ENCODE measurements around the gene CLEC20A. TPM values are rescaled to one million over a fixed set of nuclear protein-coding genes. Genes with fewer than 3 reads are reported as not detected.

The CLEC20A gene
- polyA plus RNA-seq, 3 donors = not detected

- Histone ChIP-seq H3K79me2 (ENCODE audit: insufficient read depth, low read length) (no peaks in the 10 kb centered on the region), H3K27ac (ENCODE audit: low read depth in 1 of 2, low read length in 2 of 2) (no peak overlapping the region), H3K4me1 (ENCODE audit: control insufficient read depth in 1 of 2, insufficient read depth in 2 of 2, low read length in 2 of 2) (peaks cover 13 to 20% of the 10 kb centered on the region in 2 donors), H4K20me1 (ENCODE audit: insufficient read depth, low read length) (no peaks in the 10 kb centered on the region), H3K9ac (ENCODE audit: insufficient read depth, low read length, poor library complexity, severe bottlenecking) (no peak overlapping the region), H3K4me3 (replicated peaks in 1 of 3; ENCODE audit: low read depth in 2 of 3, low read length in 3 of 3) (no peak overlapping the region), H3K4me2 (replicated peaks; ENCODE audit: extremely low read depth, low read length, poor library complexity, severe bottlenecking) (no peak overlapping the region), H3K36me3 (replicated peaks in 1 of 2; ENCODE audit: control insufficient read depth in 1 of 2, insufficient read depth in 2 of 2, low read length in 2 of 2) (no peaks in the 10 kb centered on the region), H3K9me3 (replicated peaks in 1 of 2; ENCODE audit: control insufficient read depth in 1 of 2, insufficient read depth in 1 of 2, low read length in 2 of 2) (no peaks in the 10 kb centered on the region), H3K27me3 (ENCODE audit: control insufficient read depth in 2 of 2, insufficient read depth in 2 of 2, low read length in 2 of 2) (no peaks in the 10 kb centered on the region), H2AFZ (ENCODE audit: insufficient read depth, low read depth, low read length, poor library complexity, severe bottlenecking) (no peak overlapping the region)
- no peak for DNase-seq
- Mint-ChIP-seq H3K27me3 (ENCODE audit: low read depth in 3 of 3) (peaks cover 3 to 6% (median 5%) of the 10 kb centered on the region in 3 donors), H3K9me3 (no peaks in the 10 kb centered on the region), H3K4me1 (peaks cover 15% of the 10 kb centered on the region), H3K36me3 (peaks cover 0 to 3% of the 10 kb centered on the region in 2 donors), H3K27ac (no peak overlapping the region), H3K4me3 (no peak overlapping the region)
- intact Hi-C loops (cut with micrococcal nuclease) = loop anchor here in 1 of 2 donors (5.0 kb wide), 1 partner anchor 212 kb away; no protein-coding TSS in a partner anchor
- 98% methylated on average over 4 of the region's 7 CpGs for whole genome bisulfite sequencing (ENCODE audit: insufficient coverage)
- TF ChIP-seq, protein P1, sequence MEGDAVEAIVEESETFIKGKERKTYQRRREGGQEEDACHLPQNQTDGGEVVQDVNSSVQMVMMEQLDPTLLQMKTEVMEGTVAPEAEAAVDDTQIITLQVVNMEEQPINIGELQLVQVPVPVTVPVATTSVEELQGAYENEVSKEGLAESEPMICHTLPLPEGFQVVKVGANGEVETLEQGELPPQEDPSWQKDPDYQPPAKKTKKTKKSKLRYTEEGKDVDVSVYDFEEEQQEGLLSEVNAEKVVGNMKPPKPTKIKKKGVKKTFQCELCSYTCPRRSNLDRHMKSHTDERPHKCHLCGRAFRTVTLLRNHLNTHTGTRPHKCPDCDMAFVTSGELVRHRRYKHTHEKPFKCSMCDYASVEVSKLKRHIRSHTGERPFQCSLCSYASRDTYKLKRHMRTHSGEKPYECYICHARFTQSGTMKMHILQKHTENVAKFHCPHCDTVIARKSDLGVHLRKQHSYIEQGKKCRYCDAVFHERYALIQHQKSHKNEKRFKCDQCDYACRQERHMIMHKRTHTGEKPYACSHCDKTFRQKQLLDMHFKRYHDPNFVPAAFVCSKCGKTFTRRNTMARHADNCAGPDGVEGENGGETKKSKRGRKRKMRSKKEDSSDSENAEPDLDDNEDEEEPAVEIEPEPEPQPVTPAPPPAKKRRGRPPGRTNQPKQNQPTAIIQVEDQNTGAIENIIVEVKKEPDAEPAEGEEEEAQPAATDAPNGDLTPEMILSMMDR (IDR thresholded peaks at IDR 0.05) = no peak
These were observed 43.9 kb upstream of the CLEC20A start for GRCh38 chr1:178540646-178541045.

GRCh38 chr1:178540204-178540603 lies 43.4 kb upstream of the CLEC20A start:
- 100% methylated on average over 3 of the region's 6 CpGs for WGBS (ENCODE audit: insufficient coverage)
- Histone ChIP-seq H3K4me2 (replicated peaks; ENCODE audit: extremely low read depth, low read length, poor library complexity, severe bottlenecking) (no peak overlapping the region), H3K9ac (ENCODE audit: insufficient read depth, low read length, poor library complexity, severe bottlenecking) (no peak overlapping the region)

More at GRCh38 chr1:178540204-178540603, 43.4 kb upstream of the CLEC20A start:
- no peaks in the 10 kb centered on the region for H3K27me3 ChIP-seq (ENCODE audit: control insufficient read depth in 2 of 2, insufficient read depth in 2 of 2, low read length in 2 of 2)
- H3K27ac ChIP-seq (ENCODE audit: low read depth in 1 of 2, low read length in 2 of 2) = no peak overlapping the region
- peaks cover 15% of the 10 kb centered on the region for H3K4me1 Mint-ChIP-seq
- no peak overlapping the region for H3K4me3 ChIP-seq (replicated peaks in 1 of 3; ENCODE audit: low read depth in 2 of 3, low read length in 3 of 3)
- no peak overlapping the region for H3K27ac Mint-ChIP-seq
- H4K20me1 ChIP-seq (ENCODE audit: insufficient read depth, low read length) = no peaks in the 10 kb centered on the region
- no peaks in the 10 kb centered on the region for H3K36me3 Mint-ChIP-seq
- H2AFZ ChIP-seq (ENCODE audit: insufficient read depth, low read depth, low read length, poor library complexity, severe bottlenecking) = no peak overlapping the region
- no peak overlapping the region for H3K4me3 Mint-ChIP-seq
- H3K4me1 ChIP-seq (ENCODE audit: control insufficient read depth in 1 of 2, insufficient read depth in 2 of 2, low read length in 2 of 2) = peaks cover 13 to 20% of the 10 kb centered on the region in 2 donors
- H3K9me3 Mint-ChIP-seq = no peaks in the 10 kb centered on the region
- H3K9me3 ChIP-seq (replicated peaks in 1 of 2; ENCODE audit: control insufficient read depth in 1 of 2, insufficient read depth in 1 of 2, low read length in 2 of 2) = no peaks in the 10 kb centered on the region
- TF ChIP-seq, protein P1 (IDR thresholded peaks at IDR 0.05) = no peak
- intact Hi-C loops (cut with micrococcal nuclease) = loop anchor here in 1 of 2 donors (5.0 kb wide), 1 partner anchor 212 kb away; no protein-coding TSS in a partner anchor
- peaks cover 3 to 6% (median 5%) of the 10 kb centered on the region in 3 donors for H3K27me3 Mint-ChIP-seq (ENCODE audit: low read depth in 3 of 3)
- H3K36me3 ChIP-seq (replicated peaks in 1 of 2; ENCODE audit: control insufficient read depth in 1 of 2, insufficient read depth in 2 of 2, low read length in 2 of 2) = no peaks in the 10 kb centered on the region
- H3K79me2 ChIP-seq (ENCODE audit: insufficient read depth, low read length) = no peaks in the 10 kb centered on the region
- no peak for DNase-seq

All from CD14-positive monocyte (primary cell).